Activated CD4-positive, alpha-beta T cell treated with anti-CD3 and anti-CD28 coated beads for 24 hours (primary cell): ENCODE results near the gene NOA1.
"Not testable (repeated sequence)": the region's sequence is repeated elsewhere in the genome, so short reads cannot be mapped to it uniquely, and the experiment has no call there.

ENCODE experiments used
- DNase-seq, 2 donors: peaks; one replicate each; pipeline ENCODE4 v3.0.0-alpha.2; 2020; ENCODE audit warnings: low read depth in 2 of 2

Gene NOA1

GRCh38 chr4:56958111-56958517 lies 19.3 kb downstream of the NOA1 start:
- no peak for DNase-seq

GRCh38 chr4:56953680-56954520 lies 23.5 kb downstream of the NOA1 start:
- no peak for DNase-seq

- DNase-seq: no peak
These were observed 36.0 kb downstream of the NOA1 start for GRCh38 chr4:56941403-56941802.

GRCh38 chr4:56940971-56941370 lies 36.4 kb downstream of the NOA1 start:
- DNase-seq: no peak

- DNase-seq: no peak
These were observed 37.0 kb downstream of the NOA1 start for GRCh38 chr4:56940403-56940802.

GRCh38 chr4:56939826-56940225 lies 37.6 kb downstream of the NOA1 start:
- DNase-seq: not testable (repeated sequence)

- no peak for DNase-seq
These were observed 40.1 kb downstream of the NOA1 start for GRCh38 chr4:56937262-56937661.

GRCh38 chr4:56931924-56932323 lies 45.5 kb downstream of the NOA1 start:
- DNase-seq: no peak

GRCh38 chr4:56930638-56931037 lies 46.8 kb downstream of the NOA1 start:
- no peak for DNase-seq

- DNase-seq: no peak
These were observed 50.2 kb downstream of the NOA1 start for GRCh38 chr4:56927196-56927595.

GRCh38 chr4:56914977-56915376 lies 62.4 kb downstream of the NOA1 start:
- DNase-seq: not testable (repeated sequence)

- no peak for DNase-seq
These were observed 63.1 kb downstream of the NOA1 start for GRCh38 chr4:56914336-56914735.
